GM21360 (cell line): Measurements from ENCODE around the gene TMEM151B.
A peak's percentile ranks its signal among the peaks of the same experiment; 100 is the strongest.

Experiments
- ATAC-seq: cut with Tn5 transposase; IDR thresholded peaks from one replicate; pipeline ENCODE4 v1.9.1; 2021; ENCODE audit warnings: mild to moderate bottlenecking, moderate library complexity; ENCODE audit not compliant: unreplicated experiment

TMEM151B gene

GRCh38 chr6:44250067-44250717, 20.1 kb upstream of the TMEM151B start:
- ATAC-seq = no peak

- ATAC-seq = no peak
Measured at GRCh38 chr6:44250718-44251123, 19.5 kb upstream of the TMEM151B start.

GRCh38 chr6:44251576-44252524, 18.4 kb upstream of the TMEM151B start:
- ATAC-seq = no peak

GRCh38 chr6:44253307-44254101, 16.7 kb upstream of the TMEM151B start:
- ATAC-seq = no peak

GRCh38 chr6:44254191-44255104, 15.8 kb upstream of the TMEM151B start:
- ATAC-seq = no peak

- no peak for ATAC-seq
Measured at GRCh38 chr6:44255105-44255808, 15.0 kb upstream of the TMEM151B start.

DNA sequence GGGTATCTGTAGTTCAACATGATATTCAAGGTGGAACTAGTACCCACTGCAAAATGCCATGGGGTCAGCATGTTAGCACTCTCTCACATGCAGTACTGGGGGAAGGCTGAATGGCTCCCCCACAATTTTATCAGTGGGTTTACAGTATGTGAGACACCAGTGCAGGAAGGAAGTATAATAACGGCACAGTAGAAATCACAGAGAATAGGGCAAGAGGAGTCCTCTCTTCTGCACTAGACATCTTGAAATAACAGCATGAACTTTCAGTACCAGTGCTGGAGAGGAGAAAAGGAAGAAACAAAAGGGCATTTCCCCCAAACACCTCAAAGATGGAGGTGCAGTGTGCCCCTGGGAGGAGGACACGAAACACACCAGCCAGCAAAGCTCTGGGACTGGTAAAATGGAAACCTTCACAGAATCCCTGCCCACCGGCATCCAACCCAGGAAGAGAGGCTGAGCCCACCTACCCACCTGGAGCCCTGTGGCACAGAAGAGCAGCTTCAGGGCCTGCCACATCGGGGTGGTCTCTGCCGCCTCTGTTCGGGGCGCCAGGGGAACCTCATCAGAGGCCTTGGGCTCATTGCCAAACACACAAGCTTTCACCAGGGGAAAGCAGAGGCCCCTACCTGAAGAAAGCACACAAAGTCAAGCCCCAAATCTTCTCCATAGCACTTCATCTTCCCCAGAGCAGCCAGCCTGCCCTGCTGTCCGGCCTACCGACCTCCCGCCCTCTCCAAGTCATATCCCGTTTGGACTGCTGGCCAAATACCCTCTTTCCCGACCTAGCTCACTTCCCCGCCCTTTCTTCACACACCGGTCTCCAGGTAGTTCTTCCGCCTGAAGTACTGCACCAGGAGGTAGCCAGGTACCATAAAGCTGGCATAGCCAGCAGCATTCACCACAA, 14.1 kb upstream of the TMEM151B start:
- no peak for ATAC-seq

GRCh38 chr6:44256775-44257024, 13.6 kb upstream of the TMEM151B start:
- ATAC-seq = no peak

DNA sequence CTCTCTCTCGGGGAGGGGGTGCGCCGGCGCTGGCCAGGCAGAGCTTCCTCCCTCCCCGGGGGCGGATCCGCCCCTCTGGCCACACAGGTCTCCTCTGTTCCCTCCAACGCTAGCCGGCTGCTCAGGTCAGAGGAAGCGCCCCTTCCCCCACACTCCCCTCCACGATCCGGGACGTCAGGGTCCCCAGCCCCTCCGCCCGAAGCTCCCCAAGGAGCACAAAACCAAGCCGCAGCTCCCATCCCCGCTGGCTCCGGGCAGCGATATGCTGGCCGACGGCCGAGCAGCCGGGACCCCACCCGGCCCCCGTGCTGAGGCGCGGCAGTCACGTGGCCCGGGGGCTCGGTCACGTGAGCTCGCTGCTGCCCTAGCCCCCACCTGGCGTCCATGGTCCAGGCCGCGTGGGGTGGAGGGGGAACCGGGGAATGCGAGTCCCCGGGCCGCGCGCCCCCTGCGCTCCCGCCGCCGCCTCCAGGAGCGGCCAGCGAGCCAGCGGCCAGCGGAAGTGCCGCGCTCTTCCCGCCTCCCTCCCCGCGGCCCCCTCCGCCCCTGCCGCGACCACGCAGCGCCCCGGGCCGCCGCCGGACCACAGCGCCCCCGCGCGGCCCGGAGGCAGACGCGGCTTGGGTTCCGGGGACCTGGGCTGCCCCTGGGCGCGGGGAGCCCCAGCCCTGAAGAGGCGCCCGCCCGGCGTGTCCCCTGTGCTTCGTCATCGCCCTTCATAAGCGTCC, 13.1 kb upstream of the TMEM151B start, which contains the start of gene SLC35B2:
TSS of gene SLC35B2 (minus strand) at position 504 of the 728 bp plus-strand sequence. CDS start at position 386, 118 bp downstream.
- ATAC-seq = peak; percentile 29

GRCh38 chr6:44257753-44258324, 12.4 kb upstream of the TMEM151B start:
- ATAC-seq = peak; percentile 21

DNA sequence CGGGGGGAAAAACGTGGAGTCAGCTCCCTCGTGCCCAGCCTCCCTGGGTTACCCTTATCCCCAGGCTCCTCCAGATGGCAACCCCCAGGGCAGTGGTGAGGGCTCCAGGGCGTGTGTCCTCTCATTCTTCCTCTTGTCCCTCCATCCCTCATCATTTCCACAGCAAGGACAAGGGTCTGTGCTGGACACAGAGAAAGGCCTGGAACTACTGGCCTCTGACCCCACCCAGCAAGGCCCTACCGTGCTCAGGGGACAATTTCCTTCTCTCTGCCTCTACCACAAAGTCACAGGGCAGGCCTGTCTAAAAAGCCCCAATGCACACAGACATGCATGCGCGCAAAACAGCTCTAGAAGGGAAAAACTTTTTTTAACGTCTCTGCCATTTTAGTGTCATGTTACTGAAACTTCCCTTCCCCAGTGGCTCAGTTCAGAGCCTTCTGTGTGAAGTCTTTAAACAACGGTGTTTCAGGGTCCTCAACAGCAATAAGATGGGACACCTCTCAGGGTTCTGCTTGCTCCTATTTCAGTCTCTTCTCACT, 11.9 kb upstream of the TMEM151B start:
- no peak for ATAC-seq

DNA sequence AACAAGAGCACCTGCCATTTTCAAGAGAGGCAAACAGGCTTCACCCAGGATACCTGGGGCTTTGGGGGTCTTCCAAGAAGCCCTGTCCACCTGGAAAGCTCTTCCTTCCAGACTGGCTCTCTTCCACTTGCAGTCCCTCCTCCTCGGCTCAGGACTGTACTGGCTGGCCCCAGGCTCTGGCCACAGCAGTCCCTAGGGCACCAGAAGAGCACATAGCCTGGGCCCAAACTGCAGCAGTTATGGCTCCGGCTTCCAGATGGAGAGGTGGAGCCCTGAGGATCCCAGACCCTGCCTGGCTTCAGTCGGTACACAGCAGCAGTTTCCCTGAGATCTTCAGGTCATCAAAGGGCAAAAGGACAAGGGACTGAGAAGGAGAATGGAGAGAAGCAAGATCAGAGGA, 11.3 kb upstream of the TMEM151B start:
- ATAC-seq = no peak

DNA sequence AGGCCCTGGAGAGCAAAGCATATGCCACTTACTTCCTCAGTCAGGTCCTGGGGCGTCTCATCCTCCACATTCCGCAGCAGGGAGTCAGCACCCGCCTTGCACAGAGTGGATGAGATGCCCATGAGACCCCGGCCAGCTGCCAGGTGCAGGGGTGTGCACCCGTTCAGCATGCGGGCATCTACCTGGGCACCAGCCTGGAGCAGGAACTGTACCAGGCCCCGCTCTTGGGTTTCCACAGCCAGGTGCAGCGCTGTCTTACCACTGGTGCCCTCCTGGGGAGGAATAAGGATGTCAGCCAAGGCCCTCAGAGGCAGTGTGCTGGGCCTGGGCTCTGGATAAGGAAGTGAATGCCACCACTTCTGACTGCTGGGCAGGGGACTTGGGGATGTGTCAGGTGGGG, 10.2 kb upstream of the TMEM151B start:
- ATAC-seq = no peak

GRCh38 chr6:44260451-44261297, 9.6 kb upstream of the TMEM151B start:
- no peak for ATAC-seq

- ATAC-seq = no peak
Measured at GRCh38 chr6:44261581-44261980, 8.7 kb upstream of the TMEM151B start.

GRCh38 chr6:44262467-44263353, 7.5 kb upstream of the TMEM151B start:
- ATAC-seq = no peak
